ENCODE data around the gene E2F8. TPM values are rescaled to one million over a fixed set of nuclear protein-coding genes. Genes with fewer than 3 reads are reported as not detected.

Gene E2F8
- total RNA-seq, 1 experiment from 2014 or later, result 19.5 TPM

GRCh38 chr11:19225123-19225522 is 15.6 kb downstream of the E2F8 start:
- H3K36me3 ChIP-seq (ENCODE audit: insufficient read depth, low read length, poor library complexity, severe bottlenecking), result peaks cover 5% of the 10 kb centered on the region
- H3K27ac ChIP-seq (ENCODE audit: low read depth, low read length, poor library complexity, severe bottlenecking), result no peak overlapping the region
- no peaks in the 10 kb centered on the region for H3K4me1 ChIP-seq (ENCODE audit: insufficient read depth, low read length, poor library complexity, severe bottlenecking)
- BruUV-seq (replicated peaks), result TSS peak; percentile 14
- no peak for TF ChIP-seq EZH2 (IDR thresholded peaks at IDR 0.05; ENCODE audit: borderline replicate concordance, low read depth, low read length, poor library complexity, severe bottlenecking)
- TF ChIP-seq, protein P1, sequence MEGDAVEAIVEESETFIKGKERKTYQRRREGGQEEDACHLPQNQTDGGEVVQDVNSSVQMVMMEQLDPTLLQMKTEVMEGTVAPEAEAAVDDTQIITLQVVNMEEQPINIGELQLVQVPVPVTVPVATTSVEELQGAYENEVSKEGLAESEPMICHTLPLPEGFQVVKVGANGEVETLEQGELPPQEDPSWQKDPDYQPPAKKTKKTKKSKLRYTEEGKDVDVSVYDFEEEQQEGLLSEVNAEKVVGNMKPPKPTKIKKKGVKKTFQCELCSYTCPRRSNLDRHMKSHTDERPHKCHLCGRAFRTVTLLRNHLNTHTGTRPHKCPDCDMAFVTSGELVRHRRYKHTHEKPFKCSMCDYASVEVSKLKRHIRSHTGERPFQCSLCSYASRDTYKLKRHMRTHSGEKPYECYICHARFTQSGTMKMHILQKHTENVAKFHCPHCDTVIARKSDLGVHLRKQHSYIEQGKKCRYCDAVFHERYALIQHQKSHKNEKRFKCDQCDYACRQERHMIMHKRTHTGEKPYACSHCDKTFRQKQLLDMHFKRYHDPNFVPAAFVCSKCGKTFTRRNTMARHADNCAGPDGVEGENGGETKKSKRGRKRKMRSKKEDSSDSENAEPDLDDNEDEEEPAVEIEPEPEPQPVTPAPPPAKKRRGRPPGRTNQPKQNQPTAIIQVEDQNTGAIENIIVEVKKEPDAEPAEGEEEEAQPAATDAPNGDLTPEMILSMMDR (conservative IDR thresholded peaks at IDR 0.05; ENCODE audit: low read depth, low read length), result no peak
- no peaks in the 10 kb centered on the region for H3K27me3 ChIP-seq (replicated peaks; ENCODE audit: insufficient read depth, low read depth, low read length, poor library complexity)
- no peak for DNase-seq (ENCODE audit: low spot score)
- CTCF ChIA-PET, result no interaction called here
- no peaks in the 10 kb centered on the region for H3K9me3 ChIP-seq (ENCODE audit: low read depth, low read length, poor library complexity, severe bottlenecking)
- intact Hi-C loops (cut with micrococcal nuclease; ENCODE audit: unreplicated experiment), result no loop called here
- no peak overlapping the region for H3K4me3 ChIP-seq (ENCODE audit: low read depth, low read length, poor library complexity, severe bottlenecking)
- POLR2A ChIA-PET (ENCODE audit: low non-redundant PET), result no interaction called here

DNA sequence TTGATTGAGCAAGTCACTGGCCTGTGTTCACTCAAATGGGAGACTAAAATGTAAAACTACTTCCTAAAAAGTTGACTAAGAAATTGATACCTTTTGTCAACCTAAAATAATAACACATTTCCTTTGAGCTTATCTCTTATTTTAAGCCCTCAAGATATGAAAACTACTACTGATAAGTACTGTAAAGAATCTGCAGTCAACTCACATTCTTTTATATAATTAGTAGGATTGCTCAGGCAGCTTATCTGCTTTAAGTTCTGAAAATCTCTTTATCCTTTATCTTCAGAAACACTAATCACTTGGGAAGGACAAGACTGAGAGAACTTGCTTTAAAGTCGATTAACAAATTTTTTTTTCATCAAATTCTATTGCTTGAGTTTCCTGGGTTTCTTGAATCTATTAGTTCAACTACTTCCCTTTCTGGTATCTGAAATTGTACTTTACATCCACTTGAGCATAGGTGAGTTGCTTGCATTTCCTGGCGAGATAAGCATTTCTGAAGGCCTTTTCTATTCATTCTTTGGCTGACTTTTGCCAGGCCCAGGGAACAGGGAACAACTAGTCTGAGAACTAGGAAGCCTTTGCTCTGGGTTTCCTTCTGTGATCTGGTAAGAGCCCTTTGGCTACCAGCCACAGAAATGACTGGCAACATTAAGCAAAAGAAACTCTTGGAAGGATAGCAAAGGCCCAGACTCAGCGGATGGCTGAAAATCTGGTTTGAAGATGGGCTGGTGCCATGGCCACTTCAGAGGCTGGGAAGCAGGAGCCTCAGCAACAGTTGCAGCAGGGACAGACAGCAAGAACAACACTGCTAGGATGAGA is 19.6 kb downstream of the E2F8 start:
- CTCF ChIA-PET, result no interaction called here
- intact Hi-C loops (cut with micrococcal nuclease; ENCODE audit: unreplicated experiment), result no loop called here

GRCh38 chr11:19218786-19219460 is 21.8 kb downstream of the E2F8 start:
- intact Hi-C loops (cut with micrococcal nuclease; ENCODE audit: unreplicated experiment), result no loop called here
- Histone ChIP-seq H3K9me3 (ENCODE audit: low read depth, low read length, poor library complexity, severe bottlenecking) (no peaks in the 10 kb centered on the region), H3K4me3 (ENCODE audit: low read depth, low read length, poor library complexity, severe bottlenecking) (no peak overlapping the region), H3K4me1 (ENCODE audit: insufficient read depth, low read length, poor library complexity, severe bottlenecking) (no peaks in the 10 kb centered on the region), H3K27ac (ENCODE audit: low read depth, low read length, poor library complexity, severe bottlenecking) (no peak overlapping the region), H3K36me3 (ENCODE audit: insufficient read depth, low read length, poor library complexity, severe bottlenecking) (no peaks in the 10 kb centered on the region), H3K27me3 (replicated peaks; ENCODE audit: insufficient read depth, low read depth, low read length, poor library complexity) (no peaks in the 10 kb centered on the region)
- no peak for DNase-seq (ENCODE audit: low spot score)
- ChIA-PET POLR2A (ENCODE audit: low non-redundant PET) (no interaction called here), CTCF (no interaction called here)
- no TSS peak for BruUV-seq (replicated peaks)
- no peak for TF ChIP-seq EZH2 (IDR thresholded peaks at IDR 0.05; ENCODE audit: borderline replicate concordance, low read depth, low read length, poor library complexity, severe bottlenecking)
- TF ChIP-seq, protein P1 (conservative IDR thresholded peaks at IDR 0.05; ENCODE audit: low read depth, low read length), result no peak

More for the DNA sequence above, 19.6 kb downstream of the E2F8 start:
- BruUV-seq (replicated peaks), result no TSS peak
- no peak for TF ChIP-seq EZH2 (IDR thresholded peaks at IDR 0.05; ENCODE audit: borderline replicate concordance, low read depth, low read length, poor library complexity, severe bottlenecking)
- TF ChIP-seq, protein P1 (conservative IDR thresholded peaks at IDR 0.05; ENCODE audit: low read depth, low read length), result no peak
- Histone ChIP-seq H3K9me3 (ENCODE audit: low read depth, low read length, poor library complexity, severe bottlenecking) (no peaks in the 10 kb centered on the region), H3K4me1 (ENCODE audit: insufficient read depth, low read length, poor library complexity, severe bottlenecking) (no peaks in the 10 kb centered on the region), H3K27ac (ENCODE audit: low read depth, low read length, poor library complexity, severe bottlenecking) (no peak overlapping the region), H3K4me3 (ENCODE audit: low read depth, low read length, poor library complexity, severe bottlenecking) (no peak overlapping the region), H3K36me3 (ENCODE audit: insufficient read depth, low read length, poor library complexity, severe bottlenecking) (peaks cover 4% of the 10 kb centered on the region), H3K27me3 (replicated peaks; ENCODE audit: insufficient read depth, low read depth, low read length, poor library complexity) (no peaks in the 10 kb centered on the region)
- DNase-seq (ENCODE audit: low spot score), result no peak
- POLR2A ChIA-PET (ENCODE audit: low non-redundant PET), result no interaction called here

Measured in A673 (cell line).